OCI-LY1 (cell line): Measurements from ENCODE around the gene RCVRN.

Experiments used
- H2AFZ ChIP-seq: fragments of 200-600 bp; sonication (generic), shearing (Covaris generic); 2 replicates; pipeline ENCODE4 v1.6.0; 2014; ENCODE audit warnings: antibody characterized with exemption, mild to moderate bottlenecking, low read length
- H3F3A ChIP-seq: fragments of 200-600 bp; sonication (generic), shearing (Covaris generic); 2 replicates; pipeline ENCODE4 v1.6.0; 2014; ENCODE audit warnings: mild to moderate bottlenecking, antibody characterized with exemption, low read length, moderate library complexity; ENCODE audit not compliant: insufficient read depth
- H3K27ac ChIP-seq: fragments of 200-600 bp; sonication (generic); 2 replicates; pipeline ENCODE4 v1.5.1; 2014; ENCODE audit warnings: low read length, mixed run types, mild to moderate bottlenecking, low read depth; ENCODE audit not compliant: poor library complexity, severe bottlenecking
- H3K27me3 ChIP-seq: fragments of 200-600 bp; sonication (generic); 2 replicates; pipeline ENCODE4 v1.6.0; 2014; ENCODE audit warnings: antibody characterized with exemption, mild to moderate bottlenecking, low read length, moderate library complexity; ENCODE audit not compliant: insufficient read depth
- H3K36me3 ChIP-seq: fragments of 200-600 bp; sonication (generic); 2 replicates; pipeline ENCODE4 v1.6.1; 2014; ENCODE audit warnings: mild to moderate bottlenecking, antibody characterized with exemption, low read length, moderate library complexity, mixed read lengths; ENCODE audit not compliant: insufficient read depth
- H3K4me1 ChIP-seq: fragments of 200-600 bp; sonication (generic); 2 replicates; pipeline ENCODE4 v1.5.1; 2014; ENCODE audit warnings: mild to moderate bottlenecking, low read length, moderate library complexity; ENCODE audit not compliant: insufficient read depth, severe bottlenecking
- H3K4me2 ChIP-seq: fragments of 200-600 bp; sonication (generic), shearing (Covaris generic); 2 replicates; pipeline ENCODE4 v1.6.1; 2014; ENCODE audit warnings: low read length
- H3K4me3 ChIP-seq: fragments of 200-600 bp; sonication (generic); 2 replicates; pipeline ENCODE4 v1.5.1; 2014; ENCODE audit warnings: low read length, low read depth, mild to moderate bottlenecking, mixed read lengths; ENCODE audit not compliant: poor library complexity, severe bottlenecking
- H3K79me2 ChIP-seq: fragments of 200-600 bp; shearing (Covaris generic); 2 replicates; pipeline ENCODE4 v1.6.1; 2016; ENCODE audit warnings: mixed run types, low read length, mixed read lengths; ENCODE audit not compliant: insufficient read depth
- H3K9ac ChIP-seq: fragments of 200-600 bp; sonication (generic), shearing (Covaris generic); 2 replicates; pipeline ENCODE4 v1.6.1; 2014; ENCODE audit warnings: mild to moderate bottlenecking, low read length, mixed read lengths
- H3K9me2 ChIP-seq: fragments of 200-600 bp; sonication (generic), shearing (Covaris generic); 2 replicates; pipeline ENCODE4 v1.6.1; 2014; ENCODE audit warnings: low read depth, mild to moderate bottlenecking, low read length, mixed read lengths
- H3K9me3 ChIP-seq: fragments of 200-600 bp; shearing (Covaris generic); 2 replicates; pipeline ENCODE4 v1.6.1; 2014; ENCODE audit warnings: low read length, mixed read lengths
- H4K20me1 ChIP-seq: fragments of 200-600 bp; sonication (generic), shearing (Covaris generic); 2 replicates; pipeline ENCODE4 v1.6.0; 2016; ENCODE audit warnings: mild to moderate bottlenecking, low read length; ENCODE audit not compliant: insufficient read depth
- EZH2 ChIP-seq: fragments of 200-600 bp; sonication (generic), shearing (Covaris generic); IDR thresholded peaks from 2 replicates; pipeline ENCODE4 v1.8.0; 2017; ENCODE audit warnings: borderline replicate concordance, mixed run types, mild to moderate bottlenecking, antibody characterized with exemption, low read length, moderate library complexity, mixed read lengths
- TF ChIP-seq, protein P1 (sequence below): fragments of 200-600 bp; sonication (generic), shearing (Covaris generic); IDR thresholded peaks from 2 replicates; pipeline ENCODE4 v1.5.1; 2017; ENCODE audit warnings: mild to moderate bottlenecking, antibody characterized with exemption, low read length, moderate library complexity, mixed read lengths

RCVRN gene

DNA sequence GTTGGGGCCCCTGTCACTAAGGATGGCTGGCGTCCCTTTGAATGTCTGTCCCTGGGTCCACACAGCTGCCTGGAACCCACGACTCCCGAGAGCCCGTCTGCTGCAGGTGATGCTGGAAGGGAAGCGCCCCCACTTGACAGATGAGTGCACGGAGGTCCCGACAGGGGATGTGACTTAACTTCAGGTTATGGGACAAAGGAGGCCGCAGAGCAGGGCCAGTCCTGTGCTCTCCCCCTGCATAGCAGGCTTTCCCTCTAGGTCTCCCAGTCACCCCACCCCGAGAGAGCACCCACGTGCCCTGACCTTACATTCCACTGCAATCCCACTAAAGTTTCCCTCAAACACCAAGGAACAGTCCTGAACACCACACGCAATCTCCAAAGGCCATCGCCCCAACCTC lies 6.0 kb upstream of the RCVRN start:
- no peak overlapping the region for H2AFZ ChIP-seq
- no peak for TF ChIP-seq EZH2
- TF ChIP-seq, protein P1, sequence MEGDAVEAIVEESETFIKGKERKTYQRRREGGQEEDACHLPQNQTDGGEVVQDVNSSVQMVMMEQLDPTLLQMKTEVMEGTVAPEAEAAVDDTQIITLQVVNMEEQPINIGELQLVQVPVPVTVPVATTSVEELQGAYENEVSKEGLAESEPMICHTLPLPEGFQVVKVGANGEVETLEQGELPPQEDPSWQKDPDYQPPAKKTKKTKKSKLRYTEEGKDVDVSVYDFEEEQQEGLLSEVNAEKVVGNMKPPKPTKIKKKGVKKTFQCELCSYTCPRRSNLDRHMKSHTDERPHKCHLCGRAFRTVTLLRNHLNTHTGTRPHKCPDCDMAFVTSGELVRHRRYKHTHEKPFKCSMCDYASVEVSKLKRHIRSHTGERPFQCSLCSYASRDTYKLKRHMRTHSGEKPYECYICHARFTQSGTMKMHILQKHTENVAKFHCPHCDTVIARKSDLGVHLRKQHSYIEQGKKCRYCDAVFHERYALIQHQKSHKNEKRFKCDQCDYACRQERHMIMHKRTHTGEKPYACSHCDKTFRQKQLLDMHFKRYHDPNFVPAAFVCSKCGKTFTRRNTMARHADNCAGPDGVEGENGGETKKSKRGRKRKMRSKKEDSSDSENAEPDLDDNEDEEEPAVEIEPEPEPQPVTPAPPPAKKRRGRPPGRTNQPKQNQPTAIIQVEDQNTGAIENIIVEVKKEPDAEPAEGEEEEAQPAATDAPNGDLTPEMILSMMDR = no peak
- H3F3A ChIP-seq = no peaks in the 10 kb centered on the region
- H3K9me3 ChIP-seq = no peaks in the 10 kb centered on the region
- H3K9me2 ChIP-seq = no peaks in the 10 kb centered on the region
- H3K79me2 ChIP-seq = no peaks in the 10 kb centered on the region
- no peak overlapping the region for H3K27ac ChIP-seq
- H3K4me1 ChIP-seq = no peaks in the 10 kb centered on the region
- H3K27me3 ChIP-seq = peaks cover 3% of the 10 kb centered on the region; the same call in 1 of the 2 replicates
- no peak overlapping the region for H3K4me3 ChIP-seq
- no peaks in the 10 kb centered on the region for H3K36me3 ChIP-seq
- no peaks in the 10 kb centered on the region for H4K20me1 ChIP-seq
- H3K4me2 ChIP-seq = no peak overlapping the region
- H3K9ac ChIP-seq = no peak overlapping the region

DNA sequence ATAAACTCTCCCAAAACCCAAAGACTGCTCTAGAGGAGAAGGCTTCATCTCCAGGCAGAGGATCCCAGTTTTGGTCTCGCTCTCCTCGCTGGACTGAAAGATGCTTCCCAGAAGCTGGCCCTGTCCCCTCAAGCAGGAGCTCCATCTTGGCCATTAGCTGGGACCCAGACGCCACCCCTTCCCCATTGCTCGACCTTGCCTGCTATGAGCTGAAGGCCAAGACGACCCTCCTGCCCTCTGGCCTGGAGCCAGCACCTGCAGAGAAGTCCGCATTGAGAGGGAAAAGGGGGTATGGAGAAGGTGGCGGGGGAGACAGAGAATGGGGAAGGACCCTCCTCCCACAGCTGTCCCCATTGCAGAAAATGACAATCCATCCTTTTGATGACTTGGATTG lies 3.6 kb upstream of the RCVRN start:
- H3K79me2 ChIP-seq = no peaks in the 10 kb centered on the region
- no peaks in the 10 kb centered on the region for H3K9me2 ChIP-seq
- H3K9me3 ChIP-seq = no peaks in the 10 kb centered on the region
- H3K27me3 ChIP-seq = peaks cover 3% of the 10 kb centered on the region; the same call in 1 of the 2 replicates
- TF ChIP-seq, protein P1 = no peak
- TF ChIP-seq EZH2 = no peak
- no peak overlapping the region for H3K4me3 ChIP-seq
- no peak overlapping the region for H3K9ac ChIP-seq
- no peaks in the 10 kb centered on the region for H3K36me3 ChIP-seq
- no peaks in the 10 kb centered on the region for H4K20me1 ChIP-seq
- H2AFZ ChIP-seq = no peak overlapping the region
- H3K4me1 ChIP-seq = no peaks in the 10 kb centered on the region
- H3F3A ChIP-seq = no peaks in the 10 kb centered on the region
- H3K27ac ChIP-seq = no peak overlapping the region
- H3K4me2 ChIP-seq = no peak overlapping the region

DNA sequence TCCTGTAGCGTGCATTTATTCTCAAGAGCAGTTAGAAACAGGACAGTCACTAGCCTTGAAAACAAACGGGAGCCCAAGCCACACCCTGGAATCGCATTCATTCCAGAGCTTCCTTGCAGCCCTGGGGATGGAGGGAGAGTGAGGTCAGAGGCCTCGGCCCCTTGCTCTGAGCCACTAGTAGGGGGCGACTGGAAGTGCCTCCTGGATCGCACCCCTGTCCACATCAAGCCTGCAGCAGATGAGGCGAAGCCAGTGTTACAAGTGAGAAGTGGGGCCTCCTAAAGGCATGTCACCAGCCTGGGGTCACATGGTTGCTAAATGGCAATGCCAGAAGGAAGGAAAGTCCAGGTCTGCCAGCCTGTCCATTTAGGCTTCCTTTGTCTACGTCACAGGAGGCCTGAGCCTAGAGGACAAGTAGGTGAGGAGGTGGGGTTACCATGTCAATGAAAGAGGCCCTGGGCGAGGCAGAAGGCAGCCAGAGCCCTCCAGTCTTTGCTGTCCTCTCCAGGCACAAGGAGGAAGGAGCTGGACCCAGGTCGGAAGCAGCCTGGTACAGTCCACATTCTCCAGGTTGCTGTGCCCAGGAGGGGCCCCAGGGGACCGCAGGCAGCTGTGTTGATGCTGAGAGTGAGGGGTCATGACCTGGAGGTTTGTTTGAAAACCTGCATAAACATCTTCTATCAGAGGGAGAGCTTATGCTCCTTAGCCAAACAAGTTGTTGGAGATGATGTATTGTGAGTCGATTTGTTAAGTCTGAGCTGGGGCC lies 3.0 kb upstream of the RCVRN start:
- H3K4me1 ChIP-seq = no peaks in the 10 kb centered on the region
- TF ChIP-seq, protein P1 = no peak
- no peak for TF ChIP-seq EZH2
- H3K36me3 ChIP-seq = no peaks in the 10 kb centered on the region
- H3K79me2 ChIP-seq = no peaks in the 10 kb centered on the region
- no peaks in the 10 kb centered on the region for H4K20me1 ChIP-seq
- H3K9me2 ChIP-seq = no peaks in the 10 kb centered on the region
- no peak overlapping the region for H3K4me2 ChIP-seq
- H3K9ac ChIP-seq = no peak overlapping the region
- no peaks in the 10 kb centered on the region for H3K9me3 ChIP-seq
- H3K27me3 ChIP-seq = peaks cover 3% of the 10 kb centered on the region; the same call in 1 of the 2 replicates
- no peaks in the 10 kb centered on the region for H3F3A ChIP-seq
- H2AFZ ChIP-seq = no peak overlapping the region
- no peak overlapping the region for H3K27ac ChIP-seq
- H3K4me3 ChIP-seq = no peak overlapping the region
